Naive thymus-derived CD4-positive, alpha-beta T cell (primary cell): Measurements from ENCODE around the gene CCDC88C. TPM values are rescaled to one million over a fixed set of nuclear protein-coding genes. Genes with fewer than 3 reads are reported as not detected.

Experiments
- ATAC-seq: fragments of 150-1000 bp; cut with Tn5 transposase; 2 replicates; pipeline ENCODE4 v1.10.0; 2021; ENCODE audit warnings: mild to moderate bottlenecking, moderate library complexity
- CTCF ChIA-PET: fragments of 350-600 bp; sonication (Branson Sonifier 250); formaldehyde crosslinking; loops from one replicate; lab custom pipeline; 2021; ENCODE audit warnings: antibody characterized with exemption; lab: Charles Lee
- POLR2A ChIA-PET: fragments of 350-600 bp; sonication (Branson Sonifier 250); formaldehyde crosslinking; loops from one replicate; lab custom pipeline; 2021; ENCODE audit warnings: antibody characterized with exemption, inconsistent platforms; lab: Charles Lee
- DNase-seq, 9 donors: peaks; one replicate each; pipeline versions ENCODE4 v3.0.0 to v3.0.0-alpha.2; 2020 to 2022; ENCODE audit warnings: mixed read lengths in 1 of 9
- H3K27ac ChIP-seq: one replicate; pipeline ENCODE4 v1.7.0; 2013; ENCODE audit warnings: mild to moderate bottlenecking, low read depth, low read length, moderate library complexity
- H3K27me3 ChIP-seq, 2 donors: one replicate each; pipeline ENCODE4 v1.7.0; 2013; ENCODE audit warnings: low read length in 2 of 2, mild to moderate bottlenecking in 2 of 2, moderate library complexity in 2 of 2; ENCODE audit not compliant: control insufficient read depth in 2 of 2, insufficient read depth in 2 of 2
- H3K36me3 ChIP-seq, 3 experiments: 1 replicate in 2 of 3; 2 replicates in 1 of 3; pipeline ENCODE4 v1.7.0; 2013; ENCODE audit warnings: low read length in 3 of 3, mild to moderate bottlenecking in 3 of 3, moderate library complexity in 1 of 3; ENCODE audit not compliant: insufficient read depth in 3 of 3, control insufficient read depth in 2 of 3
- H3K4me1 ChIP-seq, 2 donors: one replicate each; pipeline ENCODE4 v1.7.0; 2013; ENCODE audit warnings: low read length in 2 of 2, mild to moderate bottlenecking in 2 of 2, moderate library complexity in 1 of 2; ENCODE audit not compliant: control insufficient read depth in 2 of 2, insufficient read depth in 2 of 2
- H3K4me3 ChIP-seq: 2 replicates; pipeline ENCODE4 v1.7.0; 2013; ENCODE audit warnings: mild to moderate bottlenecking, low read length
- H3K9me3 ChIP-seq, 3 experiments: 1 replicate in 2 of 3; 2 replicates in 1 of 3; pipeline ENCODE4 v1.7.0; 2013; ENCODE audit warnings: low read length in 3 of 3; ENCODE audit not compliant: control insufficient read depth in 2 of 3
- H3K27ac Mint-ChIP-seq, 9 donors: one replicate each; pipeline ENCODE4 v1.8.0; 2020 to 2022; ENCODE audit warnings: mixed read lengths in 9 of 9, mild to moderate bottlenecking in 8 of 9, moderate library complexity in 5 of 9, inconsistent platforms in 2 of 9
- H3K27me3 Mint-ChIP-seq, 5 donors: one replicate each; pipeline ENCODE4 v1.8.0; 2021 to 2022; ENCODE audit warnings: mixed read lengths in 5 of 5, mild to moderate bottlenecking in 1 of 5
- H3K36me3 Mint-ChIP-seq, 5 donors: one replicate each; pipeline ENCODE4 v1.8.0; 2020 to 2022; ENCODE audit warnings: mixed read lengths in 5 of 5, mild to moderate bottlenecking in 3 of 5, inconsistent platforms in 1 of 5
- H3K4me1 Mint-ChIP-seq, 7 donors: one replicate each; pipeline ENCODE4 v1.8.0; 2020 to 2022; ENCODE audit warnings: mixed read lengths in 7 of 7, mild to moderate bottlenecking in 3 of 7, inconsistent platforms in 1 of 7
- H3K4me3 Mint-ChIP-seq, 10 donors: one replicate each; pipeline ENCODE4 v1.8.0; 2020 to 2022; ENCODE audit warnings: mild to moderate bottlenecking in 10 of 10, mixed read lengths in 10 of 10, moderate library complexity in 6 of 10, inconsistent platforms in 2 of 10
- H3K9me3 Mint-ChIP-seq, 11 donors: one replicate each; pipeline ENCODE4 v1.8.0; 2020 to 2022; ENCODE audit warnings: mixed read lengths in 11 of 11, mild to moderate bottlenecking in 4 of 11, inconsistent platforms in 1 of 11, moderate library complexity in 1 of 11
- intact Hi-C, 2 donors: fragments of 100-400 bp; cut with micrococcal nuclease; formaldehyde crosslinking; loops; one replicate each; pipeline ENCODE4 v1.15.1; 2023
- polyA plus RNA-seq, 2 donors: library from polyadenylated mRNA; unstranded; fragments of 300-500 nt; fragmentation: Illumina TruSeq; gene quantifications; one replicate each; pipeline ENCODE4 v1.2.3, GENCODE V29; 2021
- total RNA-seq, 6 experiments: library from RNA in 5 of 6; stranded (reverse) in 5 of 6; gene quantifications; 1 replicate in 5 of 6; 2 replicates in 1 of 6; pipeline ENCODE4 v1.2.3 and lab custom pipeline; 2021 to 2026

The CCDC88C gene
- total and polyA plus RNA-seq, 7 experiments from 2014 or later = 23.6 to 324 (median 274) TPM

- peak overlapping the region in 9 of 10 donors; percentile 61 to 91 (median 84) for H3K4me3 Mint-ChIP-seq
- peaks cover 0 to 3% (median 0%) of the 10 kb centered on the region in 11 donors for H3K9me3 Mint-ChIP-seq
- DNase-seq (no peak), ATAC-seq (no peak)
- H3K27ac ChIP-seq = peak overlapping the region; percentile 97
- H3K27me3 Mint-ChIP-seq = peaks cover 0 to 7% (median 0%) of the 10 kb centered on the region in 5 donors
- intact Hi-C loops = loop anchor here (2.0 to 10.0 kb wide), 5 partner anchors 53 to 1235 kb away; partner anchors contain the start of gene CALM1 (in 1 of the 2)
- H3K9me3 ChIP-seq = no peaks in the 10 kb centered on the region
- peaks cover 4 to 22% (median 9%) of the 10 kb centered on the region in 5 donors for H3K36me3 Mint-ChIP-seq
- H3K4me3 ChIP-seq = peak overlapping the region; percentile 52
- H3K36me3 ChIP-seq = peaks cover 0 to 9% (median 0%) of the 10 kb centered on the region in 3 experiments
- H3K27me3 ChIP-seq = no peaks in the 10 kb centered on the region
- ChIA-PET CTCF (interaction anchor here (0.5 to 10.7 kb wide), 7 partner anchors 20 to 209 kb away, joined by 3 to 101 read pairs (median 4); no protein-coding TSS in a partner anchor), POLR2A (interaction anchor here (3.5 to 12.4 kb wide), 4 partner anchors 23 to 104 kb away, joined by 11 to 328 read pairs (median 162); no protein-coding TSS in a partner anchor)
- peak overlapping the region; percentile 80 to 98 (median 91) for H3K27ac Mint-ChIP-seq
- H3K4me1 ChIP-seq = peaks cover 10 to 16% of the 10 kb centered on the region in 2 donors
- H3K4me1 Mint-ChIP-seq = peaks cover 15 to 33% (median 24%) of the 10 kb centered on the region in 7 donors
Observed at GRCh38 chr14:91419451-91419850, 1.8 kb upstream of the CCDC88C start.

GRCh38 chr14:91419044-91419397 is 1.4 kb upstream of the CCDC88C start:
- Mint-ChIP-seq H3K36me3 (peaks cover 4 to 26% (median 13%) of the 10 kb centered on the region in 5 donors), H3K27me3 (peaks cover 0 to 7% (median 0%) of the 10 kb centered on the region in 5 donors), H3K9me3 (peaks cover 0 to 3% (median 0%) of the 10 kb centered on the region in 11 donors), H3K4me3 (peak overlapping the region; percentile 61 to 91 (median 84)), H3K4me1 (peaks cover 17 to 37% (median 29%) of the 10 kb centered on the region in 7 donors), H3K27ac (peak overlapping the region; percentile 80 to 98 (median 91))
- ATAC-seq = peak; percentile 27
- peak overlapping the region; percentile 52 for H3K4me3 ChIP-seq
- POLR2A ChIA-PET = interaction anchor here (3.3 to 12.4 kb wide), 6 partner anchors 22 to 109 kb away, joined by 11 to 328 read pairs (median 120); no protein-coding TSS in a partner anchor
- H3K36me3 ChIP-seq = peaks cover 0 to 9% (median 0%) of the 10 kb centered on the region in 3 experiments
- CTCF ChIA-PET = interaction anchor here (0.6 to 10.7 kb wide), 14 partner anchors 8 to 208 kb away, joined by 3 to 101 read pairs (median 4); no protein-coding TSS in a partner anchor
- H3K4me1 ChIP-seq = peaks cover 15 to 20% of the 10 kb centered on the region in 2 donors
- intact Hi-C loops = loop anchor here (2.0 to 10.0 kb wide), 5 partner anchors 52 to 1236 kb away; partner anchors contain the start of gene CALM1 (in 1 of the 2)
- peak overlapping the region; percentile 97 for H3K27ac ChIP-seq
- peak in 6 of 9 donors; percentile 73 to 85 (median 80) for DNase-seq
- no peaks in the 10 kb centered on the region for H3K9me3 ChIP-seq
- no peaks in the 10 kb centered on the region for H3K27me3 ChIP-seq

- Histone ChIP-seq H3K27me3 (no peaks in the 10 kb centered on the region), H3K9me3 (no peaks in the 10 kb centered on the region), H3K27ac (peak overlapping the region; percentile 97), H3K4me3 (peak overlapping the region; percentile 52), H3K36me3 (peaks cover 0 to 9% (median 0%) of the 10 kb centered on the region in 3 experiments), H3K4me1 (peaks cover 19 to 25% of the 10 kb centered on the region in 2 donors)
- CTCF ChIA-PET = interaction anchor here (0.6 to 10.7 kb wide), 22 partner anchors 9 to 500 kb away, joined by 3 to 101 read pairs (median 4); no protein-coding TSS in a partner anchor
- Mint-ChIP-seq H3K27ac (peak overlapping the region; percentile 80 to 98 (median 91)), H3K27me3 (peaks cover 0 to 7% (median 0%) of the 10 kb centered on the region in 5 donors), H3K36me3 (peaks cover 4 to 30% (median 17%) of the 10 kb centered on the region in 5 donors), H3K9me3 (peaks cover 0 to 3% (median 0%) of the 10 kb centered on the region in 11 donors), H3K4me3 (peak overlapping the region; percentile 61 to 91 (median 84)), H3K4me1 (peaks cover 22 to 42% (median 34%) of the 10 kb centered on the region in 7 donors)
- POLR2A ChIA-PET = interaction anchor here (0.8 to 12.4 kb wide), 10 partner anchors 10 to 108 kb away, joined by 3 to 328 read pairs (median 13); no protein-coding TSS in a partner anchor
- ATAC-seq (peak; percentile 63), DNase-seq (peak; percentile 75 to 86 (median 82))
- intact Hi-C loops = loop anchor here (1.0 to 10.0 kb wide), 8 partner anchors 52 to 1236 kb away; partner anchors contain the start of gene CALM1 (in 1 of the 2)
Observed at GRCh38 chr14:91418387-91419043, 895 bp upstream of the CCDC88C start.

- intact Hi-C loops = loop anchor here (1.0 to 10.0 kb wide), 13 partner anchors 51 to 1237 kb away; partner anchors contain the start of genes RPS6KA5 (in 2 of the 2), CALM1 (in 1 of the 2), GPR68 (in 1 of the 2) and PPP4R3A (in 1 of the 2)
- CTCF ChIA-PET = interaction anchor here (0.6 to 10.7 kb wide), 23 partner anchors 9 to 501 kb away, joined by 3 to 101 read pairs (median 4); no protein-coding TSS in a partner anchor
- H3K27me3 ChIP-seq = no peaks in the 10 kb centered on the region
- Mint-ChIP-seq H3K4me3 (peak overlapping the region; percentile 32 to 91 (median 82)), H3K36me3 (peaks cover 8 to 35% (median 18%) of the 10 kb centered on the region in 5 donors), H3K27ac (peak overlapping the region in 6 of 9 donors; percentile 80 to 97 (median 88)), H3K27me3 (peaks cover 0 to 7% (median 0%) of the 10 kb centered on the region in 5 donors), H3K9me3 (peaks cover 0 to 3% (median 0%) of the 10 kb centered on the region in 11 donors), H3K4me1 (peaks cover 27 to 47% (median 39%) of the 10 kb centered on the region in 7 donors)
- H3K4me1 ChIP-seq = peaks cover 24 to 31% of the 10 kb centered on the region in 2 donors
- POLR2A ChIA-PET = interaction anchor here (0.8 to 12.4 kb wide), 11 partner anchors 9 to 108 kb away, joined by 3 to 328 read pairs (median 15); no protein-coding TSS in a partner anchor
- peak overlapping the region; percentile 97 for H3K27ac ChIP-seq
- H3K4me3 ChIP-seq = peak overlapping the region; percentile 52
- ATAC-seq (peak; percentile 62), DNase-seq (peak in 8 of 9 donors; percentile 67 to 84 (median 82))
- no peaks in the 10 kb centered on the region for H3K9me3 ChIP-seq
- peaks cover 0 to 9% (median 0%) of the 10 kb centered on the region in 3 experiments for H3K36me3 ChIP-seq
Observed at GRCh38 chr14:91417983-91418386, 365 bp upstream of the CCDC88C start.

- DNase-seq = peak in 1 of 9 donors; percentile 43
- H3K4me1 Mint-ChIP-seq = peaks cover 34 to 58% (median 50%) of the 10 kb centered on the region in 7 donors
Observed at GRCh38 chr14:91416744-91417119, 888 bp downstream of the CCDC88C start.

More at GRCh38 chr14:91416744-91417119, 888 bp downstream of the CCDC88C start:
- H3K36me3 Mint-ChIP-seq = peaks cover 9 to 40% (median 23%) of the 10 kb centered on the region in 5 donors
- Histone ChIP-seq H3K27ac (peak overlapping the region; percentile 97), H3K36me3 (peaks cover 0 to 9% (median 0%) of the 10 kb centered on the region in 3 experiments), H3K4me3 (peak overlapping the region; percentile 75), H3K4me1 (peaks cover 36 to 39% of the 10 kb centered on the region in 2 donors), H3K9me3 (no peaks in the 10 kb centered on the region), H3K27me3 (no peaks in the 10 kb centered on the region)
- CTCF ChIA-PET = interaction anchor here (1.2 to 10.7 kb wide), 6 partner anchors 12 to 101 kb away, joined by 6 to 101 read pairs (median 16); no protein-coding TSS in a partner anchor
- ATAC-seq = no peak
- H3K27ac Mint-ChIP-seq = peak overlapping the region; percentile 93 to 100 (median 99)
- POLR2A ChIA-PET = interaction anchor here (1.2 to 12.4 kb wide), 9 partner anchors 20 to 107 kb away, joined by 4 to 328 read pairs (median 26); no protein-coding TSS in a partner anchor
- peaks cover 0 to 3% (median 0%) of the 10 kb centered on the region in 11 donors for H3K9me3 Mint-ChIP-seq
- intact Hi-C loops = loop anchor here (1.0 to 10.0 kb wide), 18 partner anchors 11 to 1238 kb away; partner anchors contain the start of genes PPP4R3A (in 2 of the 2), RPS6KA5 (in 2 of the 2), CALM1 (in 1 of the 2) and DGLUCY (in 1 of the 2)
- peak overlapping the region; percentile 85 to 100 (median 100) for H3K4me3 Mint-ChIP-seq
- H3K27me3 Mint-ChIP-seq = peaks cover 0 to 7% (median 0%) of the 10 kb centered on the region in 5 donors
